HEK293 (cell line): ENCODE data around the gene AGGF1.

ENCODE experiments used
- BCL11B ChIP-seq: fragments of 450-650 bp; formaldehyde crosslinking; IDR thresholded peaks from 2 replicates; pipeline ENCODE4 v1.5.1; 2016; ENCODE audit warnings: low read depth, missing biosample characterization, missing genetic modification characterization
- BCL6B ChIP-seq: fragments of 450-650 bp; formaldehyde crosslinking; IDR thresholded peaks from 2 replicates; pipeline ENCODE4 v1.5.1; 2017; ENCODE audit warnings: missing biosample characterization, missing genetic modification characterization
- EGR2 ChIP-seq: fragments of 450-650 bp; formaldehyde crosslinking; IDR thresholded peaks from 2 replicates; pipeline ENCODE4 v1.5.1; 2016; ENCODE audit warnings: low read depth, missing biosample characterization, missing genetic modification characterization
- ELK4 ChIP-seq: IDR thresholded peaks from 2 replicates; pipeline ENCODE4 v1.6.1; 2011; ENCODE audit warnings: mild to moderate bottlenecking, low read depth, low read length, borderline replicate concordance
- FEZF1 ChIP-seq: fragments of 450-650 bp; formaldehyde crosslinking; IDR thresholded peaks from 2 replicates; pipeline ENCODE4 v1.5.1; 2016; ENCODE audit warnings: missing biosample characterization, missing genetic modification characterization
- HOXD13 ChIP-seq: sonication (generic); formaldehyde crosslinking; IDR thresholded peaks from 2 replicates; pipeline ENCODE4 v1.8.0; 2022; ENCODE audit warnings: missing genetic modification reagents, borderline replicate concordance
- MZF1 ChIP-seq: fragments of 450-650 bp; formaldehyde crosslinking; IDR thresholded peaks from 2 replicates; pipeline ENCODE4 v1.5.1; 2017; ENCODE audit warnings: missing biosample characterization, missing genetic modification characterization, borderline replicate concordance
- OVOL3 ChIP-seq: fragments of 450-650 bp; formaldehyde crosslinking; IDR thresholded peaks from 2 replicates; pipeline ENCODE4 v1.5.1; 2016; ENCODE audit warnings: missing biosample characterization, missing genetic modification characterization
- REST ChIP-seq: fragments of 450-650 bp; formaldehyde crosslinking; IDR thresholded peaks from 2 replicates; pipeline ENCODE4 v1.5.1; 2016; ENCODE audit warnings: missing biosample characterization, missing genetic modification characterization
- TRIM28 ChIP-seq: IDR thresholded peaks from 2 replicates; pipeline ENCODE4 v1.6.1; 2011; ENCODE audit warnings: low read length, control low read depth, borderline replicate concordance
- WT1 ChIP-seq: fragments of 450-650 bp; formaldehyde crosslinking; IDR thresholded peaks from 2 replicates; pipeline ENCODE4 v1.5.1; 2016; ENCODE audit warnings: missing biosample characterization, missing genetic modification characterization
- ZNF10 ChIP-seq: fragments of 450-650 bp; formaldehyde crosslinking; IDR thresholded peaks from 2 replicates; pipeline ENCODE4 v1.5.1; 2017; ENCODE audit warnings: missing biosample characterization, missing genetic modification characterization
- ZNF132 ChIP-seq: fragments of 450-650 bp; formaldehyde crosslinking; IDR thresholded peaks from 2 replicates; pipeline ENCODE4 v1.5.1; 2017; ENCODE audit warnings: missing biosample characterization, missing genetic modification characterization, borderline replicate concordance
- ZNF169 ChIP-seq: fragments of 450-650 bp; formaldehyde crosslinking; IDR thresholded peaks from 2 replicates; pipeline ENCODE4 v1.5.1; 2016; ENCODE audit warnings: missing biosample characterization, missing genetic modification characterization
- ZNF19 ChIP-seq: fragments of 450-650 bp; formaldehyde crosslinking; IDR thresholded peaks from 2 replicates; pipeline ENCODE4; 2016; ENCODE audit warnings: missing biosample characterization, missing genetic modification characterization, low read depth
- ZNF266 ChIP-seq: fragments of 450-650 bp; formaldehyde crosslinking; IDR thresholded peaks from 2 replicates; pipeline ENCODE4 v1.5.1; 2016; ENCODE audit warnings: missing biosample characterization, missing genetic modification characterization, low read depth
- ZNF292 ChIP-seq: fragments of 450-650 bp; formaldehyde crosslinking; IDR thresholded peaks from 2 replicates; pipeline ENCODE4 v1.5.1; 2016; ENCODE audit warnings: low read depth, missing biosample characterization, missing genetic modification characterization, borderline replicate concordance
- ZNF324 ChIP-seq: fragments of 450-650 bp; formaldehyde crosslinking; IDR thresholded peaks from 2 replicates; pipeline ENCODE4 v1.5.1; 2016; ENCODE audit warnings: missing biosample characterization, missing genetic modification characterization
- ZNF362 ChIP-seq: fragments of 450-650 bp; formaldehyde crosslinking; IDR thresholded peaks from 2 replicates; pipeline ENCODE4 v1.5.1; 2016; ENCODE audit warnings: missing biosample characterization, missing genetic modification characterization
- ZNF394 ChIP-seq: fragments of 450-650 bp; formaldehyde crosslinking; IDR thresholded peaks from 2 replicates; pipeline ENCODE4 v1.5.1; 2016; ENCODE audit warnings: missing biosample characterization, missing genetic modification characterization, mild to moderate bottlenecking, moderate library complexity, borderline replicate concordance
- ZNF423 ChIP-seq: fragments of 450-650 bp; formaldehyde crosslinking; IDR thresholded peaks from 2 replicates; pipeline ENCODE4 v1.5.1; 2016; ENCODE audit warnings: missing biosample characterization, missing genetic modification characterization
- ZNF426 ChIP-seq: fragments of 450-650 bp; formaldehyde crosslinking; IDR thresholded peaks from 2 replicates; pipeline ENCODE4 v1.5.1; 2017; ENCODE audit warnings: missing biosample characterization, missing genetic modification characterization, mild to moderate bottlenecking, inconsistent platforms, moderate library complexity
- ZNF433 ChIP-seq: fragments of 450-650 bp; formaldehyde crosslinking; IDR thresholded peaks from 2 replicates; pipeline ENCODE4 v1.5.1; 2016; ENCODE audit warnings: missing biosample characterization, missing genetic modification characterization, low read depth
- ZNF514 ChIP-seq: fragments of 450-650 bp; formaldehyde crosslinking; IDR thresholded peaks from 2 replicates; pipeline ENCODE4 v1.5.1; 2016; ENCODE audit warnings: missing biosample characterization, missing genetic modification characterization
- ZNF521 ChIP-seq: fragments of 450-650 bp; formaldehyde crosslinking; IDR thresholded peaks from 2 replicates; pipeline ENCODE4 v1.5.1; 2017; ENCODE audit warnings: missing biosample characterization, mild to moderate bottlenecking, missing genetic modification characterization
- ZNF561 ChIP-seq: fragments of 450-650 bp; IDR thresholded peaks from 2 replicates; pipeline ENCODE4 v1.5.1; 2018; ENCODE audit warnings: missing biosample characterization, missing genetic modification characterization, borderline replicate concordance
- ZNF580 ChIP-seq: fragments of 450-650 bp; formaldehyde crosslinking; IDR thresholded peaks from 2 replicates; pipeline ENCODE4 v1.5.1; 2016; ENCODE audit warnings: missing biosample characterization, missing genetic modification characterization
- ZNF629 ChIP-seq: fragments of 450-650 bp; formaldehyde crosslinking; IDR thresholded peaks from 2 replicates; pipeline ENCODE4 v1.5.1; 2017; ENCODE audit warnings: missing biosample characterization, missing genetic modification characterization
- ZNF677 ChIP-seq: fragments of 450-650 bp; IDR thresholded peaks from 2 replicates; pipeline ENCODE4 v1.5.0; 2018; ENCODE audit warnings: missing biosample characterization, mild to moderate bottlenecking, missing genetic modification characterization, moderate library complexity
- ZNF776 ChIP-seq: fragments of 450-650 bp; formaldehyde crosslinking; IDR thresholded peaks from 2 replicates; pipeline ENCODE4 v1.5.0; 2017; ENCODE audit warnings: missing biosample characterization, missing genetic modification characterization, borderline replicate concordance
- ZSCAN16 ChIP-seq: fragments of 450-650 bp; formaldehyde crosslinking; IDR thresholded peaks from 2 replicates; pipeline ENCODE4 v1.5.1; 2016; ENCODE audit warnings: missing biosample characterization, missing genetic modification characterization
- TF ChIP-seq, protein P1 (sequence below): fragments of 450-650 bp; formaldehyde crosslinking; IDR thresholded peaks from 2 replicates; pipeline ENCODE4; 2016; ENCODE audit warnings: missing biosample characterization, missing genetic modification characterization

AGGF1 gene

DNA sequence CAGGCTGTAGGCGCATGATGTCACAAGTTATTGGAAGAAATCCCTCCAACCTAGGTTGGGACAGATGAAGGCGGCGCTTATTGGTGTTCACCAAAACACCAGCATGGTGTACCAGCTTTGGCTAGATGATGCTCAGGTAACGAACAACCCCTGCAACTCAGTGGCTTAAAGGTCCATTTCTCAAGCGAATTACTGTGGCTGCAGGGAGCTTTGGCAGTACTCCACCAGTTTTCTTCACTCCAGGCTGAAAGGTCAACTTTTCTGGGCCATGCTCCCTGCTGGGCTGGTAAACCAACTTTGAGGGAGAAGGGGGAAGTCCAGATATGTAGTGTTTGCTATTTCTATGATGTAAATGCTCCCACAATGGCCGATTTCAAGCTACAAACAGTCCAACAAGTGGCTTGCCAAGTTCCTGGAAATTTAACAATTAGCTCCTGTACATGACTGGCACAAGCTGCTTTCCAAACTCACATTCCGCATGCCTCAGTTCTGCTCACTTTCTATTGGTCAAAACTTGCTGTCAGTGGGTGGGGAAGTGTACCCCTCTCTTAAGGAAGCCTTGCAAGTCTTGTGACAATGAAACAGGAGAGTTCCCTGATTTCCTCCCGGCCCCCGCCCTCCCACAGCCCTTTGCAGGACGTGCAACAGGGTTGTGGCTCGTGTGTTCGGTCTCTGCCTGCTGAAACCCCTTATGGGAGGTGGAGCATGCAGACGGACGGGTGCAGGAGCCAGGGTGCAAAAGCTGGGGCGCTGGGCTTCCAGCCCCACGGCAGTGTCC, 57.5 kb downstream of the AGGF1 start (continued):
- TF ChIP-seq ZNF677 (tag by site-specific recombination) (peak; percentile 77), MZF1 (peak; percentile 73; the same call in 1 of the 2 replicates), WT1 (tag by site-specific recombination) (no peak), ELK4 (no peak), ZNF426 (no peak), ZNF514 (tag by site-specific recombination) (no peak), ZNF169 (tag by site-specific recombination) (no peak), ZNF776 (tag by site-specific recombination) (no peak), ZNF19 (tag by site-specific recombination) (no peak), ZNF132 (tag by site-specific recombination) (no peak), ZNF433 (tag by site-specific recombination) (no peak), ZNF521 (tag by site-specific recombination) (no peak), ZNF629 (tag by site-specific recombination) (peak; percentile 28), FEZF1 (tag by site-specific recombination) (no peak), ZNF561 (tag by site-specific recombination) (no peak), BCL6B (tag by site-specific recombination) (no peak), ZNF266 (tag by site-specific recombination) (no peak), OVOL3 (tag by site-specific recombination) (no peak), BCL11B (tag by site-specific recombination) (no peak), ZNF394 (tag by site-specific recombination) (0 out of 2 replicates have a peak, but pooled peaks have one; percentile 1), TRIM28 (no peak), ZNF580 (tag by site-specific recombination) (peak; percentile 1; the same call in 1 of the 2 replicates), ZNF324 (tag by site-specific recombination) (0 out of 2 replicates have a peak, but pooled peaks have one; percentile 2), ZSCAN16 (tag by site-specific recombination) (no peak), EGR2 (tag by site-specific recombination) (no peak), ZNF362 (no peak), ZNF423 (tag by site-specific recombination) (no peak), REST (tag by site-specific recombination) (0 out of 2 replicates have a peak, but pooled peaks have one; percentile 15), HOXD13 (CRISPR knock-in tag) (0 out of 2 replicates have a peak, but pooled peaks have one; percentile 1), ZNF292 (tag by site-specific recombination) (no peak), ZNF10 (no peak)
- TF ChIP-seq, protein P1, sequence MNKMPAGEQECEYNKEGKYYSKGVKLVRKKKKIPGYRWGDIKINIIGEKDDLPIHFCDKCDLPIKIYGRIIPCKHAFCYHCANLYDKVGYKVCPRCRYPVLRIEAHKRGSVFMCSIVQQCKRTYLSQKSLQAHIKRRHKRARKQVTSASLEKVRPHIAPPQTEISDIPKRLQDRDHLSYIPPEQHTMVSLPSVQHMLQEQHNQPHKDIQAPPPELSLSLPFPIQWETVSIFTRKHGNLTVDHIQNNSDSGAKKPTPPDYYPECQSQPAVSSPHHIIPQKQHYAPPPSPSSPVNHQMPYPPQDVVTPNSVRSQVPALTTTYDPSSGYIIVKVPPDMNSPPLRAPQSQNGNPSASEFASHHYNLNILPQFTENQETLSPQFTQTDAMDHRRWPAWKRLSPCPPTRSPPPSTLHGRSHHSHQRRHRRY (tag by site-specific recombination), result no peak
